Uterus (tissue), 2 donors: Measurements from ENCODE around the gene ZBTB7C.

Experiments
- CTCF ChIP-seq, 4 experiments: fragments of 200-600 bp in 2 of 4; fragments of 450-650 bp in 2 of 4; sonication (generic) in 2 of 4; IDR thresholded peaks; one replicate each; pipeline ENCODE4 v1.5.1; 2016 to 2019; ENCODE audit warnings: antibody characterized with exemption in 4 of 4, mild to moderate bottlenecking in 2 of 4, moderate library complexity in 1 of 4
- POLR2A ChIP-seq, 2 donors: fragments of 450-650 bp; IDR thresholded peaks; one replicate each; pipeline ENCODE4 v1.6.1; 2016; ENCODE audit warnings: antibody characterized with exemption in 2 of 2, mild to moderate bottlenecking in 1 of 2, moderate library complexity in 1 of 2

GRCh38 chr18:48133671-48134251 is 275.4 kb downstream of the ZBTB7C start:
- no peak for TF ChIP-seq CTCF (IDR thresholded peaks at IDR 0.05)
- no peak for TF ChIP-seq POLR2A (IDR thresholded peaks at IDR 0.05)
